Activated T-helper 17 cell treated with anti-CD3 and anti-CD28 coated beads, Interleukin-2, amount 50 U/mL, for 72 hours (primary cell): Measurements from ENCODE around the gene DAD1. TPM values are rescaled to one million over a fixed set of nuclear protein-coding genes. Genes with fewer than 3 reads are reported as not detected.
A peak's percentile ranks its signal among the peaks of the same experiment; 100 is the strongest.

ENCODE experiments used
- ATAC-seq: fragments of 150-1000 bp; cut with Tn5 transposase; replicated peaks from 2 replicates; pipeline ENCODE4 v1.10.0; 2021; ENCODE audit warnings: mild to moderate bottlenecking, moderate library complexity
- H3K27ac Mint-ChIP-seq: one replicate; pipeline ENCODE4 v1.8.0; 2022; ENCODE audit warnings: mixed read lengths
- H3K27me3 Mint-ChIP-seq: one replicate; pipeline ENCODE4 v1.8.0; 2022; ENCODE audit warnings: mixed read lengths
- H3K36me3 Mint-ChIP-seq: one replicate; pipeline ENCODE4 v1.8.0; 2022; ENCODE audit warnings: low read depth, mild to moderate bottlenecking, mixed read lengths
- H3K4me1 Mint-ChIP-seq: one replicate; pipeline ENCODE4 v1.8.0; 2022; ENCODE audit warnings: mixed read lengths
- H3K4me3 Mint-ChIP-seq: one replicate; pipeline ENCODE4 v1.8.0; 2022; ENCODE audit warnings: mild to moderate bottlenecking, mixed read lengths
- H3K9me3 Mint-ChIP-seq: one replicate; pipeline ENCODE4 v1.8.0; 2022; ENCODE audit warnings: mixed read lengths
- total RNA-seq, 2 donors: library from RNA; stranded (reverse); gene quantifications; one replicate each; pipeline ENCODE4 v1.2.3, GENCODE V29; 2022

DAD1 gene
- total RNA-seq, 2 donors from 2014 or later = 218 to 229 TPM

DNA sequence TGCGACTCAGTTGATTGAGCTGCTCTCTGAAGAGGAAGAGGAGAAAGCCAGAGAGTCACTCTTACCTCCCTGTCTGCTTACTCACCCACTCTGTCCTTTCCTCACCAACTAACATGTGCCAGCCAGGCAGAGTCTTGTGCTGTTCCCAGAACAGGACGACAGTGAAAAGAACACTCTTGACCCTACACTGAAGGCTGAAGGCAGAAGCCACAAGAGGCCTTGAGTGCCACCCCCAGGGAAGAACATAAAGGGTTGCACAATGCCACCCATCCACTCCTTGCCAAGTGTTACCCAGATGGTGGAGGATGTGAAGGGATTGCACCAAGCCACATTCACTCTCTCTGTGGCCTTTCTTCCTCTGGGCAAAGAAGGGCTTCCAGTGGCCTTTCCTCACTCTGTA, 21.9 kb upstream of the DAD1 start:
- H3K4me1 Mint-ChIP-seq = peaks cover 3% of the 10 kb centered on the region
- no peak overlapping the region for H3K4me3 Mint-ChIP-seq
- H3K27ac Mint-ChIP-seq = no peak overlapping the region
- ATAC-seq = no peak
- peaks cover 53% of the 10 kb centered on the region for H3K36me3 Mint-ChIP-seq
- H3K9me3 Mint-ChIP-seq = no peaks in the 10 kb centered on the region
- H3K27me3 Mint-ChIP-seq = no peaks in the 10 kb centered on the region

DNA sequence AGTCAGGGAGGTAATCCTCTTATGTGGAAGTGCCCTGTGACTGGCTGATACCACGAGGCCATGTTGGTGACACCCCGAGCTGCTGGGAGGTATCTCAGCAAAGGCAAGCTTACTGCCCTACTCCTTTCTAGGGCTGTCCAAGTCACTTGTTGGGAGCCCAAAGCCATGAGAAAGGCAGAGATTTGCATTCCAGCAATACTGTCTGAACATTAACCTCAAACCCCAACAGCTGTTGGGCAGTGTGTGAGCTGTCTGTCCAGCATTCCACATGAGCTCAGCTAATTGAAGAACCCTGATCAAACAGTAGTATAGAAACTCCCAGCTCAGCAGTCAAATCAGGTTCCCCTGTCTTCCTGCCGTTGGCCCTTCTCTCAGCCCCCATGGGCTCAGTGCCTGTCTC, 18.3 kb upstream of the DAD1 start:
- no peak overlapping the region for H3K27ac Mint-ChIP-seq
- ATAC-seq = no peak
- H3K36me3 Mint-ChIP-seq = peaks cover 89% of the 10 kb centered on the region
- H3K4me3 Mint-ChIP-seq = no peak overlapping the region
- H3K27me3 Mint-ChIP-seq = no peaks in the 10 kb centered on the region
- peaks cover 11% of the 10 kb centered on the region for H3K4me1 Mint-ChIP-seq
- no peaks in the 10 kb centered on the region for H3K9me3 Mint-ChIP-seq

DNA sequence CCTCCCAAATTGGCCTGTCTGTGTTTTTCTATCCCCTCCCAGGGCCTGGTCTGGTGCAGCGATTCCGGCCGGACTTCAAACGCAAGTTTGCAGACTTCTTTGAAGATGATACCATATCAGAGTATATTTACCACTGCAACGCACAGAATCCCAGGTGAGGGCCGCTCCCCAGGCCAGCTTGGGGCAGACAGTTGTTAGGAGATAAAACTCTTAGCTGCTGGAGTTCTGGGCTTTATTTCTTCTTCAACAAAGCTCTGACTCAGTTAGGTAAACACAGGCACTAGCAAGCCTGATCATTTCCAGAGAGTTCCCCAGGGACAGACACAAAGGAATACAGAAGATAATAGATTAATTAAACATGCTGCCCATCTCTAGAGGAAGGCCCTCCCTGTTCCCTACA, 17.4 kb upstream of the DAD1 start:
- Mint-ChIP-seq H3K27me3 (no peaks in the 10 kb centered on the region), H3K27ac (no peak overlapping the region), H3K9me3 (no peaks in the 10 kb centered on the region), H3K36me3 (peaks cover 97% of the 10 kb centered on the region), H3K4me3 (no peak overlapping the region), H3K4me1 (peaks cover 11% of the 10 kb centered on the region)
- no peak for ATAC-seq

DNA sequence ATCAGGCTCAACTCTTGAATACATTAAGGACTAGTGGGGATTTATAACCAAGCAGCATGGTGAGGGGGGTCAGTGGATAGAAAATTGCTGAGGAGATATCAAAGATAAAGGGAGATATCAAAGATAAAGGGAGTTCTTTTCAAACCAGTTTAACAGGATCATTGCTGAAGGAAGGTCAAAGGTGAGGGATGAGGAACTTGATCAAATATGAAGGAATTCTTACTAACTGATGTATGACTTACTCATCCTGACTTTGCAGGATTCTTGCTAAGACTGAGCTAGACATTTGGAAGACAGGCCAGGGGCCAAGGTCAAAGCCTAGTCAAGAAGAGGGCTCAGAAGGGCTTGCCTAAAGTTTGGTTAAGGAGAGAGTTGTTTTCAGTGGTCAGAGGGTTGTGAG, 13.8 kb upstream of the DAD1 start:
- H3K27me3 Mint-ChIP-seq = no peaks in the 10 kb centered on the region
- H3K4me1 Mint-ChIP-seq = peaks cover 26% of the 10 kb centered on the region

DNA sequence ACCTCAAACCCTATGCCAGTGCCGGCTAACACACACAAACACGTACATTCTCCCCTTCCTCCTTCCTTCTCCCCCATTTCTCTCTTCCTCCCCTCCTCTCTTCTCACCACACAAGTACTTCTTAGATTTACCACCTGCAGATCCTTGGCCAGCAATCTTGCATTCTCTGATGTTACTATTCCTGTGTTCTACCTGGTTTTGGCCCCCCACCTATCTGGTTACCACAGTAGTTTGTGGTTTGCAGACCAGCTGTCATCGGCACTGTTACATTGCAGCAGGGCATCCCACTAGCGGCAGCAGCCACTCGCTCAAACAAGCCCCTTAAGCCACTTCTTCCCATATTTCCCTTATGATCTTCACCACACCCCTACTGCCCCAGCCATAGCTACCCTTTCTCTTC, 13.0 kb upstream of the DAD1 start:
- Mint-ChIP-seq H3K27me3 (no peaks in the 10 kb centered on the region), H3K27ac (peak overlapping the region; percentile 32), H3K9me3 (no peaks in the 10 kb centered on the region), H3K4me1 (peaks cover 26% of the 10 kb centered on the region), H3K4me3 (no peak overlapping the region), H3K36me3 (peaks cover 78% of the 10 kb centered on the region)
- no peak for ATAC-seq

More for the DNA sequence above, 13.8 kb upstream of the DAD1 start:
- no peaks in the 10 kb centered on the region for H3K9me3 Mint-ChIP-seq
- H3K27ac Mint-ChIP-seq = peak overlapping the region; percentile 32
- H3K4me3 Mint-ChIP-seq = no peak overlapping the region
- ATAC-seq = no peak
- H3K36me3 Mint-ChIP-seq = peaks cover 86% of the 10 kb centered on the region

DNA sequence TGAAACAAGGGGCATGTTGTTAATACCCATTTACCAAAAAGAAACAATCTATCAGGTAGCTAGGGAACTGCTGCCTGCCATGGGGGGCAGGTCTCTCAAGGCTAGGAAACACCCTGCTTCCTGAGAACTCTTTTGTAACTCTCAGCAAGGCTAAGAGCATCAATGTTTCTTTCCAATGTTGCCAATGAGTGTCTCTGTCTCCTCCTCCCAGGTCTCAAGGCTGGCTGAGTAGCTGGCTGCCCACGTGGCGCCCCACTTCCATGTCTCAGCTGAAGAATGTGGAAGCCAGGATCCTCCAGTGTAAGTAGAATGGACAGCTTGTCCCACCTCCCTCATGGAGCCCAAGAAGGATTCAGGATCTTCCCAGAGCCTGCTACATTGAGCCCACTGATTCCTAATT, 12.4 kb upstream of the DAD1 start:
- H3K9me3 Mint-ChIP-seq = no peaks in the 10 kb centered on the region
- no peaks in the 10 kb centered on the region for H3K27me3 Mint-ChIP-seq
- H3K4me3 Mint-ChIP-seq = no peak overlapping the region
- H3K36me3 Mint-ChIP-seq = peaks cover 72% of the 10 kb centered on the region
- H3K27ac Mint-ChIP-seq = no peak overlapping the region
- ATAC-seq = no peak
- peaks cover 26% of the 10 kb centered on the region for H3K4me1 Mint-ChIP-seq

DNA sequence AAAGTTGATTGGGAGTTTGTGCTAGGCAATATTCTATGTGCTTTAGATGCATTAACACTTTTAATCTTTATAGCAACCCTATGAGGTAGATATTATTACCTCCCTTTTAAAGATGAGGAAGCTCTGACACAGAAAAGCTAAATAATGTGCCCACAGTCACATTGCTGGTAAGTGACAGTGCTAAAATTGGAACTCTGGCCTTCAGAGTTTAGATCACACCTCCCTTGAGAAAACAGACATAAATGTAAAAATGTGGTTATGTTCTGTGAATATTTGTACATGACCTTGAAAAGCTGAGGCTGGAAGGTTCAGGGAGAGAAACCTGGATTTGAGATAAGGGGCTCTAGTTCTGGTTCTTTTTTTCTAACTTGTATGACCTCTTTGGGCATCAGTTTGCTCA, 11.0 kb upstream of the DAD1 start:
- Mint-ChIP-seq H3K36me3 (peaks cover 58% of the 10 kb centered on the region), H3K27ac (no peak overlapping the region), H3K4me3 (peak overlapping the region; percentile 99), H3K27me3 (no peaks in the 10 kb centered on the region), H3K4me1 (peaks cover 26% of the 10 kb centered on the region), H3K9me3 (no peaks in the 10 kb centered on the region)
- ATAC-seq = no peak

DNA sequence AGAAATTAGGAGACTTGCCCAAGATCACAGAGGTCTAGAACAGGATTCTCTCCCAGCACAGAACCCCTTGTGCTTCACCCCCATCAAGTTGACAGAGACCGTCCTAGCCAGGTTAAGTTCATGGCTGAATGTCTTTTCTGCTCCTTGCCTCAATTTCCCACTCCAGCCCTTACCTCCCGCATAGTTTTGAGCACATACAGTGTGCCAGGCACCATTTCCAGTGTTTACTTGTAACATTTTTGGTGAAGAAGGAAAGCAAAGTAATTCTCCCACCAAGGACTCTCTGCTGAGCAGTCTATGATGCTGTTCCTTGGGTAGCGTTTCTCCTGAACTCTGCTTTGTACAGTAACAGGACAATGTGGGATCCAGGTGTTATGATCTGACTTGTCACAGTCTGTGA, 10.3 kb upstream of the DAD1 start:
- no peak for ATAC-seq
- H3K36me3 Mint-ChIP-seq = peaks cover 51% of the 10 kb centered on the region
- peaks cover 26% of the 10 kb centered on the region for H3K4me1 Mint-ChIP-seq
- peak overlapping the region; percentile 99 for H3K4me3 Mint-ChIP-seq
- H3K27ac Mint-ChIP-seq = peak overlapping the region; percentile 94
- H3K9me3 Mint-ChIP-seq = no peaks in the 10 kb centered on the region
- H3K27me3 Mint-ChIP-seq = no peaks in the 10 kb centered on the region

DNA sequence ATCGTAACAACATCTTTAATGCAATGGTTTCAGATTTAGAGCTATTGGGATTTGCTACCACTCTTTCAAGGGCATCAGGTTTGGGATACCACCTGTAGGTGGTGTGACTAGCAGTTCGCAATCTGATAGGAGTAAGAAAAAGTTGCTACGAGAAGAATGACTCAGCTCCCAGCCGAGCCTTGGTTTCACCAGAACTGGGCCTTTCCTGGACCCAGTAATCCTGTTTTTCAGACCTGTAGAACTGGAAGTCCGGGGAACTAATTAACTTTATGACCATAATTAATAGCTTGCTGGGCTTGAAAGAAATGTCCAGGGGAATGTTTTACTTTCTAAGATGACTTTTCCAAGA, 9.8 kb upstream of the DAD1 start:
- Mint-ChIP-seq H3K36me3 (peaks cover 46% of the 10 kb centered on the region), H3K4me1 (peaks cover 26% of the 10 kb centered on the region), H3K27me3 (no peaks in the 10 kb centered on the region), H3K27ac (peak overlapping the region; percentile 94), H3K9me3 (no peaks in the 10 kb centered on the region), H3K4me3 (peak overlapping the region; percentile 99)
- ATAC-seq = peak; percentile 85

DNA sequence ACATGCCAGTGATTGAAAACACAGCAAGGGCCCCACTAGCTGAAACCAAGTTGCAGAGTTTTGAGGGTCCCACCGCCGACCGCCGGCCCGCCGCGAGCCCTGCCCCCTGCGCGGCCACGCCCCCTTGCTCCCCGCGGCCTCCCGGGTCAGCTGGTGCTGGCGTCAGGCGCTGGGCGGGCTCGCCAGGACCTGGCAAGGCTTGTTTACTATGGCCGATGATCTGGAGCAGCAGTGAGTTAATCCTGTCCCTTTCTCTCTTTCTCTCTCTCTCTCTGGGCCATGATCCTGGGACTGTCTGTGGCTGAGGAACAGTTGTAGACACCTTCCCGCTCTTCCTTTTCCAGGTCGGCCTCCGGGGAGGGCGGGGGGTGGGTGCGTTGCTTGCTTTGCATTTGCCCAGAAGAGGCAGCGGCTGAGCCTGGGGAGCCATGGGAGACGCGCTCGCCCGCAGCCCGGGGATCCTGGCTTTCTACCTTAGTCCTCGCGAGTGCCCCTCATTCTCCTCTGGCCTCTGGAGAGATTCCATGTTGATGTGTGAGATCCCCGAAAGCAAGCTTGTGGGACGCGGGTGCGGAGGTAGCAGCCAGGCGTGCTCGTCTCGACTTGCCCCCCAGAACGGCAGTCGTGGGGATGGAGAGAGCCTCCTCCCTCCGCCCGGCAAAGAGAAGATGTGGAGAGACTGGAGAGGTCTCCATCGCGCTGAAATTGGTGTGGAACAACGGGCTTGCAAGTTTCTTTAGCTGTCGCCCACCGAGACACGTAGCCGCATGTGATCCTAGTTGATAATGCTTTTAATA, 9.3 kb upstream of the DAD1 start, which contains the start of gene ABHD4:
Gene ABHD4 (plus strand): TSS at position 202 of the 797 bp plus-strand sequence. CDS start 7 bp downstream, at position 209.
- Mint-ChIP-seq H3K9me3 (no peaks in the 10 kb centered on the region), H3K36me3 (peaks cover 41% of the 10 kb centered on the region), H3K4me3 (peak within 1 kb of the TSS; percentile 99), H3K27me3 (no peaks in the 10 kb centered on the region), H3K4me1 (peaks cover 26% of the 10 kb centered on the region), H3K27ac (peak within 1 kb of the TSS; percentile 94)
- ATAC-seq = peak; percentile 96

DNA sequence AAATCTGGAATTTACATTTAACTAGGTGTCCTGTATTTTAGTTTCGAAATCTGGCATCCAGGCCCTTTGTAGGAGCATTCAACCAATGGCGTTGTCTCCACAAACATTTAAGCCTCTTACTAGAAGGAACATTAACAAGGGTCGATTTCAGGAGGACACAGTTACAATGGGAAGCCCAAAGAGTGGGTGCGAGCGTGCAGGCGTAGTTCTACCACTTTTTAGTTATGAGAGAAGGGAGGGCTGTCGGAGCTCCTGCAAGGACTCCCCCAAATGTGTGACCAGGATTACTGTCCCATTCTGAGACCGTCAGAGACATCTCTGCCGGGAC, 8.7 kb upstream of the DAD1 start:
- peak overlapping the region; percentile 94 for H3K27ac Mint-ChIP-seq

DNA sequence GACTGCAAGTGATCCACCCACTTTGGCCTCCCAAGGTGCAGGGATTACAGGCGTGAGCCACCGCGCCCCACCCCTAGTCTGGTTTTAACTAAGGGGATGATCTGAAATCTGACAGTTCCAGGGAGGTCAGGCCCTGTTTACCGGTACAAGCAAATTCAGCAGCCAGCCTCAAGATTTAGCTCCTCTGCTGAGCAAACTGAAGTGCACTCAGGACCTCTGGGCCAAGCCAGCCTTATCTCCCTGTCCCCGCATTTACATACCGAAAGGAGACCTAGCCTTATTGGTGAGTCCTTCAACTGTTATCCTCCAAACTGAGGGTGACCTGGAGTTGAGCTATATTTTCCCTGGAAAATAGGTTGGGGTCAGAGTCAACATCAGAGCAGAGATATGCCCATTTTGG, 8.2 kb upstream of the DAD1 start:
- no peak for ATAC-seq
- Mint-ChIP-seq H3K27me3 (no peaks in the 10 kb centered on the region), H3K4me3 (peak overlapping the region; percentile 99), H3K9me3 (no peaks in the 10 kb centered on the region), H3K27ac (peak overlapping the region; percentile 94), H3K36me3 (peaks cover 30% of the 10 kb centered on the region), H3K4me1 (peaks cover 18% of the 10 kb centered on the region)

More for the DNA sequence above, 8.7 kb upstream of the DAD1 start:
- no peaks in the 10 kb centered on the region for H3K9me3 Mint-ChIP-seq
- H3K4me1 Mint-ChIP-seq = peaks cover 21% of the 10 kb centered on the region
- peak; percentile 30 for ATAC-seq
- no peaks in the 10 kb centered on the region for H3K27me3 Mint-ChIP-seq
- H3K4me3 Mint-ChIP-seq = peak overlapping the region; percentile 99
- peaks cover 35% of the 10 kb centered on the region for H3K36me3 Mint-ChIP-seq

DNA sequence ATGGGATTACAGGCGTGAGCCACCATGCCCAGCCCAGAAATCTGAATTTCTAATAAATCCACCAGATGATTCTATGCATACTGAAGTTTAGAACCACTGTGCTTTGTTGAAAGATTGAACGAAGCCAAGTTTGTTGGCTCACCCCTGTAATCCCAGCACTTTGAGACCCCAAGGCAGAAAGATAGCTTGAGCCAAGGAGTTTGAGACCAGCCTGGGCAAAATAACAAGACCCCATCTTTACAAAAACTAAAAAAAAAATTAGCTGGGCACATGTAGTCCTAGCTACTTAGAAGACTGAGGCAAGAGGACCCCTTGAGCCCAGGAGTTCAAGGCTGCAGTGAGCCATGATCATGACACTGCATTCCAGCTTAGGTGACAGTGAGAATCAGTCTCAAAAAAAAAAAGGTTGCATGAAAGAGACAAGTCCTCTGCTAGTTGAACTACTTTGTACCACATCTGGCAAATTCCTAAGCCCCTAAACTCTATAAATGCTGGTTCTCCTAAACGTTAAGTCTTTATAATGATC, 7.4 kb upstream of the DAD1 start:
- H3K27ac Mint-ChIP-seq = no peak overlapping the region
- no peak for ATAC-seq
- H3K4me1 Mint-ChIP-seq = peaks cover 18% of the 10 kb centered on the region
- H3K4me3 Mint-ChIP-seq = no peak overlapping the region
- H3K36me3 Mint-ChIP-seq = peaks cover 23% of the 10 kb centered on the region
- H3K9me3 Mint-ChIP-seq = no peaks in the 10 kb centered on the region
- no peaks in the 10 kb centered on the region for H3K27me3 Mint-ChIP-seq

DNA sequence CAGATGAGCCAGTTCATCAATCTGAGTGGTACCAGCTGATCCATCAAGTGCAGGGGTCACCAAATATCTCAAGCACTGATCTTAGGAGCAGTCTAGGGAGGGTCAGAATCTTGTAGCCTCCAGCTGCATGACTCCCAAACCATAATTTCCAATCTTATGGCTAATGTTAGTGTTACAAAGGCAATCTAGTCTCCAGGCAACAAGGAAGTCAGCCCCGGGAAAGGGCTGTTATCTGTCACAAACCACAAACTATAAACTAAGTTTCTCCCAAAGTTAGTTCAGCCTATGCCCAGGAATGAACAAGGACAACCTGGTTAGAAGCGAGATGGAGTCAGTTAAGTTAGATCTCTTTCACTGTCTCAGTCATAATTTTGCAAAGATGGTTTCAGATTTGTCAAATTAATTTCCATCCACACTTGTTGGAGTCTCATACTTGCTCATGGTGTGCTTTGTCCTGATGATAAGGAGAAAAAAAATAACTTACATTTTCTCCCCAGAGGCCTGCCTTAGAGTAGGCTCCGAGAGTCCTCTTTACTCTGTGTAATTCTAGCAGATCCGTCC, 5.2 kb upstream of the DAD1 start:
- Mint-ChIP-seq H3K4me3 (no peak overlapping the region), H3K4me1 (peaks cover 10% of the 10 kb centered on the region), H3K27ac (no peak overlapping the region), H3K36me3 (peaks cover 13% of the 10 kb centered on the region), H3K9me3 (no peaks in the 10 kb centered on the region), H3K27me3 (no peaks in the 10 kb centered on the region)
- no peak for ATAC-seq

DNA sequence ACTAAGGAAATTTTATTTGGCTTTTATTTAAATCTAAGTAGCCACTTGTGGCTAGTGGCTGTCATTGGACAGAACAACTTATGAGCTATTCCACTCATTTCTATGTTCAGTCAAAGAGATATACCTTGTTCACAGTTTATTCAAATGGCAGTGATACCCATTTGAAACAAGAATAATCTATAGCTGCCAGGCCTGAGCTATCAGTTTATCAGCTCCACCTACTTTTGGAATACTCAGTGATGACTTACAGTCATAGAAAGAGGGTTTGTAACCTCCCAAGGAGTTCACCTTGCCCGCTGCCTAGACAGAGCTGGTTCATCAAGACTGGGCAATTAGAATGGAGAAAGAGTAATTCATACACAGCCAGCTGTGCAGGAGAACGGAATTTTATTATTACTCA, 4.6 kb upstream of the DAD1 start:
- ATAC-seq = no peak
- peaks cover 13% of the 10 kb centered on the region for H3K36me3 Mint-ChIP-seq
- no peak overlapping the region for H3K4me3 Mint-ChIP-seq
- H3K4me1 Mint-ChIP-seq = peaks cover 9% of the 10 kb centered on the region
- H3K27ac Mint-ChIP-seq = no peak overlapping the region
- H3K9me3 Mint-ChIP-seq = no peaks in the 10 kb centered on the region
- H3K27me3 Mint-ChIP-seq = no peaks in the 10 kb centered on the region
